HEK293 (cell line): ENCODE measurements around the gene TSC22D1.

Experiments used
- CTCF ChIA-PET: fragments of 350-600 bp; formaldehyde crosslinking; extraction: SDS; loops from one replicate; lab custom pipeline; 2021; ENCODE audit warnings: antibody characterized with exemption; lab: Yijun Ruan, JAX
- POLR2A ChIA-PET: fragments of 300-600 bp; formaldehyde crosslinking; extraction: SDS; loops from one replicate; lab custom pipeline; 2020; ENCODE audit warnings: antibody characterized with exemption, inconsistent platforms; lab: Yijun Ruan, JAX
- H3K27ac ChIP-seq: fragments of 200-500 bp; sonication (Bioruptor generic); 2 replicates; pipeline ENCODE4 v1.5.1; 2014; ENCODE audit warnings: low read depth, low read length, control low read depth, inconsistent platforms; ENCODE audit errors: extremely low read depth
- H3K36me3 ChIP-seq, 2 experiments: fragments of 200-500 bp in 1 of 2; sonication (Bioruptor generic) in 1 of 2; 1 replicate in 1 of 2; 2 replicates in 1 of 2; pipeline ENCODE4 v1.5.1; 2014 to 2017; ENCODE audit warnings: inconsistent platforms in 2 of 2, low read length in 2 of 2; ENCODE audit not compliant: control insufficient read depth in 2 of 2, insufficient read depth in 1 of 2
- H3K4me1 ChIP-seq: fragments of 200-500 bp; sonication (Bioruptor generic); 2 replicates; pipeline ENCODE4 v1.5.1; 2014; ENCODE audit warnings: mild to moderate bottlenecking, low read length, inconsistent platforms; ENCODE audit not compliant: control insufficient read depth, insufficient read depth
- H3K4me3 ChIP-seq: 2 replicates; pipeline ENCODE4 v1.5.1; 2011; ENCODE audit warnings: low read depth, mild to moderate bottlenecking, control low read depth, low read length, moderate library complexity
- H3K9me3 ChIP-seq: fragments of 200-500 bp; sonication (Bioruptor generic); 2 replicates; pipeline ENCODE4 v1.5.1; 2014; ENCODE audit warnings: low read depth, low read length, inconsistent platforms; ENCODE audit not compliant: control insufficient read depth, insufficient read depth
- BCL11A ChIP-seq: fragments of 450-650 bp; formaldehyde crosslinking; IDR thresholded peaks from 2 replicates; pipeline ENCODE4 v1.5.1; 2016; ENCODE audit warnings: low read depth, missing biosample characterization, missing genetic modification characterization
- ELK4 ChIP-seq: IDR thresholded peaks from 2 replicates; pipeline ENCODE4 v1.6.1; 2011; ENCODE audit warnings: mild to moderate bottlenecking, low read depth, low read length, borderline replicate concordance
- GLIS2 ChIP-seq: fragments of 450-650 bp; formaldehyde crosslinking; IDR thresholded peaks from 2 replicates; pipeline ENCODE4 v1.5.1; 2016; ENCODE audit warnings: missing biosample characterization, missing genetic modification characterization
- PRDM2 ChIP-seq: fragments of 450-650 bp; formaldehyde crosslinking; IDR thresholded peaks from 2 replicates; pipeline ENCODE4 v1.5.1; 2016; ENCODE audit warnings: missing biosample characterization, missing genetic modification characterization, borderline replicate concordance
- ZBTB10 ChIP-seq: fragments of 450-650 bp; formaldehyde crosslinking; IDR thresholded peaks from 2 replicates; pipeline ENCODE4 v1.5.1; 2016; ENCODE audit warnings: missing biosample characterization, missing genetic modification characterization
- ZBTB11 ChIP-seq: fragments of 450-650 bp; formaldehyde crosslinking; conservative IDR thresholded peaks from 2 replicates; pipeline ENCODE4 v1.5.1; 2016; ENCODE audit warnings: low read depth, missing biosample characterization, missing genetic modification characterization
- ZBTB7A ChIP-seq: fragments of 450-650 bp; formaldehyde crosslinking; IDR thresholded peaks from 2 replicates; pipeline ENCODE4 v1.5.1; 2016; ENCODE audit warnings: low read depth, missing biosample characterization, missing genetic modification characterization
- ZIC2 ChIP-seq: fragments of 450-650 bp; formaldehyde crosslinking; IDR thresholded peaks from 2 replicates; pipeline ENCODE4 v1.5.1; 2016; ENCODE audit warnings: missing biosample characterization, missing genetic modification characterization
- ZNF10 ChIP-seq: fragments of 450-650 bp; formaldehyde crosslinking; IDR thresholded peaks from 2 replicates; pipeline ENCODE4 v1.5.1; 2017; ENCODE audit warnings: missing biosample characterization, missing genetic modification characterization
- ZNF114 ChIP-seq: fragments of 450-650 bp; formaldehyde crosslinking; IDR thresholded peaks from 2 replicates; pipeline ENCODE4 v1.5.0; 2017; ENCODE audit warnings: missing biosample characterization, missing genetic modification characterization
- ZNF138 ChIP-seq: fragments of 450-650 bp; formaldehyde crosslinking; IDR thresholded peaks from 2 replicates; pipeline ENCODE4 v1.5.1; 2016; ENCODE audit warnings: missing biosample characterization, missing genetic modification characterization, borderline replicate concordance
- ZNF19 ChIP-seq: fragments of 450-650 bp; formaldehyde crosslinking; IDR thresholded peaks from 2 replicates; pipeline ENCODE4; 2016; ENCODE audit warnings: missing biosample characterization, missing genetic modification characterization, low read depth
- ZNF239 ChIP-seq: fragments of 450-650 bp; formaldehyde crosslinking; IDR thresholded peaks from 2 replicates; pipeline ENCODE4 v1.5.1; 2016; ENCODE audit warnings: missing biosample characterization, missing genetic modification characterization
- ZNF24 ChIP-seq: fragments of 450-650 bp; formaldehyde crosslinking; IDR thresholded peaks from 2 replicates; pipeline ENCODE4 v1.5.1; 2016; ENCODE audit warnings: missing biosample characterization, missing genetic modification characterization
- ZNF404 ChIP-seq: fragments of 450-650 bp; formaldehyde crosslinking; IDR thresholded peaks from 2 replicates; pipeline ENCODE4 v1.5.1; 2017; ENCODE audit warnings: missing biosample characterization, missing genetic modification characterization
- ZNF639 ChIP-seq: fragments of 450-650 bp; formaldehyde crosslinking; IDR thresholded peaks from 2 replicates; pipeline ENCODE4 v1.5.1; 2016; ENCODE audit warnings: missing biosample characterization, missing genetic modification characterization
- ZNF76 ChIP-seq: fragments of 450-650 bp; formaldehyde crosslinking; IDR thresholded peaks from 2 replicates; pipeline ENCODE4; 2016; ENCODE audit warnings: low read depth, missing biosample characterization, missing genetic modification characterization, borderline replicate concordance
- ZNF843 ChIP-seq: fragments of 450-650 bp; formaldehyde crosslinking; IDR thresholded peaks from 2 replicates; pipeline ENCODE4 v1.5.1; 2016; ENCODE audit warnings: missing biosample characterization, missing genetic modification characterization
- ZSCAN18 ChIP-seq: fragments of 450-650 bp; formaldehyde crosslinking; IDR thresholded peaks from 2 replicates; pipeline ENCODE4 v1.5.1; 2016; ENCODE audit warnings: missing biosample characterization, missing genetic modification characterization
- ZSCAN23 ChIP-seq: fragments of 450-650 bp; formaldehyde crosslinking; IDR thresholded peaks from 2 replicates; pipeline ENCODE4 v1.5.1; 2016; ENCODE audit warnings: missing biosample characterization, missing genetic modification characterization

The TSC22D1 gene

GRCh38 chr13:44416744-44417143 is 159.4 kb downstream of the TSC22D1 start:
- Histone ChIP-seq H3K36me3 (no peaks in the 10 kb centered on the region), H3K4me3 (no peak overlapping the region), H3K9me3 (no peaks in the 10 kb centered on the region), H3K27ac (no peak overlapping the region), H3K4me1 (no peaks in the 10 kb centered on the region)
- ChIA-PET POLR2A (no interaction called here), CTCF (interaction anchor here (0.6 kb wide), 1 partner anchor 43 kb away, joined by 3 read pairs; the partner anchor contains the start of gene SERP2)
- no peak for TF ChIP-seq ZNF10 (tag by site-specific recombination)
- no peak for TF ChIP-seq ZNF138 (tag by site-specific recombination)
- TF ChIP-seq BCL11A (tag by site-specific recombination) = no peak
- no peak for TF ChIP-seq ZNF239 (tag by site-specific recombination)
- TF ChIP-seq ZIC2 = no peak
- no peak for TF ChIP-seq ZNF843 (tag by site-specific recombination)
- no peak for TF ChIP-seq ZNF639 (tag by site-specific recombination)
- TF ChIP-seq PRDM2 = no peak
- TF ChIP-seq ZNF114 = no peak
- TF ChIP-seq ZSCAN23 (tag by site-specific recombination) = no peak
- TF ChIP-seq GLIS2 (tag by site-specific recombination) = no peak
- no peak for TF ChIP-seq ZBTB11 (tag by site-specific recombination)
- TF ChIP-seq ZBTB7A (tag by site-specific recombination) = no peak
- no peak for TF ChIP-seq ZNF19 (tag by site-specific recombination)
- no peak for TF ChIP-seq ELK4
- no peak for TF ChIP-seq ZBTB10 (tag by site-specific recombination)
- TF ChIP-seq ZNF76 (tag by site-specific recombination) = no peak
- TF ChIP-seq ZNF404 (tag by site-specific recombination) = no peak
- TF ChIP-seq ZNF24 (tag by site-specific recombination) = no peak
- TF ChIP-seq ZSCAN18 (tag by site-specific recombination) = no peak
